EL (cell line): ENCODE measurements around the gene OR10AD1.

Experiments used
- DNase-seq: peaks from one replicate; pipeline ENCODE4 v3.0.0-alpha.2; 2016

The OR10AD1 gene

DNA sequence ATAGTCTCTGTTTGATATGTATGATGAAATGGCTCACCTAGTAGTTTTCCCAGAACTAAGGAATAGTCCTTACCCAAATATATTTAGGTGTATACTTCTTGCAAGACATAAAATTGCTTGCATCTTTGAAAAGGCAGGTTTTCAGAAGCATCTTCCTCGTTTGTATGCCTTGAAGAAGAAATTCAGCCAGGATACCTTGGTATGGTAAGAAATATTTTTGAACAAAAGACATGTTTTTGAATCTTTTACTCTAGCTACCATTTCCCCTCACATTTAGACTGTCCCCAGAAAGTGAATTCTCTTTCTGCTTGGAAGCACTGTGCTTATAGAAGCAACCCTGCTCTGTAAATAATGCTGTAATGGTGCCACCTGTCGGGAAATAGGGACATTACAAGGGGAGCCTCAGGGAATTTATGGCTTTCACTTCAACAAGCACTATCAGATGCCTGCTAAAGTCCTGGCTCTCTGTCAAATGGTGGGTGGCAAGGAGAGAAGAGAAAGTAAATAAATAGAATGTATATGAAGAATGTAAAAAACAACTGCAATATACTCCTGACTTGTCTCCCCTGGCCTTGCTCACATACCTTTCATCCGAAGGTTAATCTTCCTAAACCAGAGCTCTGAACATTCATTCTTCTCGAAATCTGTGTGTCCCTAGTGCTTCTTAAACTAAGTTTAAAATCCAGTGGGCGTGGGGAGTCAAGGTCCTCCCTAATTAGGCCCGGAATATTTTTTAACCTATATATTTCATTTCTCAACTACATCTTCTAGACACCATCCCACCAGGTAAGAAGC is 13.6 kb downstream of the OR10AD1 start:
- DNase-seq, result peak; percentile 73

DNA sequence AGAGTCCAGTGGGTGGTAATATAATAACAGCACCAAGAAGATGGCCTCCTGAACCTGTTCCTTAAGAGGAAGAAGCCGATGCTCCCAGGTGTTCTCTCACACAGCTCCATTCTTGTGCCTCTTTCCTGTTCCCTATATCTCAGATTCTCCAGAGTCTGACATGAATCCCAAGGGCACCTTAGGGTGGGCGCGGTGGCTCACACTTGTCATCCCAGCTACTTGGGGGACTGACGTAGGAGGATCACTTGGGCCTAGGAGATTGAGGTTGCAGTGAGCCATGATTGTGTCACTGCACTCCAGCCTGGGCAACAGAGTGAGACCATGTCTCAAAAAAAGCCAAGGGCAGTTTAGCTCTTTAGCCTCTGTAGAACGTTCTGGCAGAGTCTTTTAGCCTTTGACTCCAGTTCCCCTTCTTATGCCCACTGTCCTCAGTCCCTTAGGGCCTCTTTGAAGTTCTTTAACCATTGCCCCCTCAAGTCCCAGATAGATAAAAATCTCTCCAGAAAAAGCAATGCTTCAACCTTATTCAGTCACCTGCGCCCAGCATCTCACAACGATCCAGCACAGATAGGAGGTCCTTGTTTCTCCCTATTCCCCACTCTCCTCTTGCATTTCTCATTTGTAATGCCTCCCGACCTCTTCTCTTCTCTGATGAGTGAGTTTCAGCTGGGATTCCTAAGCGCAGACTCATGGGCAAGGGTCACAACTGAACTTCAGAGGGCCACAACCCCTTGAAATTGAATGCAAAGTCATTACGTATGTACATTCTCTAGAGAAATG is 15.0 kb downstream of the OR10AD1 start:
- DNase-seq, result peak; percentile 47

DNA sequence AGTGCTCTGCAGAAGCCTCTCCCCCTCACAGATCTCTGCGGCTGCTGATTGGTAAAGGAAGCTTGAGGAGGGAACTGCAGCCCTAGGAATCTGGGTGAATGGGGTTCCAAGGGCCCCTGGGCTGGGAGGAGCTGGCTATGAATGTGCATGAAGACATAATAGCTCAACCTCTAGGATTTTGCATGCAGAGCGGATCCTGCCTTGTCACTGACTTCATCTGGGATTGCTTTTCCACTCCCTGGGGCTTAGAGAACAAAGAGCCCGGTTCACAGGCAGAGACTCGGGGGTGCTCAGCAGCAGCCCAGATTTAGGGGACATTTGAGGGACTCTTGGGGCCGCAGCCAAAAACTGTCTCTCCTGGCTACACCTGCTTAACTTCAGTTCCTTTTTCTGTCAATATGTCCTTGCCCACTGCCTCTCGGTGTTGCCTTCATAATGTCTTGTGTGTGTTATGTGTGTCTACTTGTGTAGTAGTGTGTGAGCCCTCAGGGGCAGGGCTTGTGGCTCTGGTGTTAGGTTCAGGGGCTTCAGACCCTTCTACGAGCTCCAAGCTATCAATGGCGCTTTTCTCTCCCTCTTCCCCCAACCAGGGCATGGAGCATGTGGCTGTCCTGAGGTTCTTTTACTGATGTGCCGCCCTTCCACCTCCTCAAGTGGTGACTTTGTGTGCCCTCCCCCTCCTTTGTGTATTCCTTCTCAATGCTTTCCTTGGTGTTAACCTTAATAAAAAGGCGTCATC is 17.7 kb downstream of the OR10AD1 start:
- DNase-seq, result peak; percentile 42

DNA sequence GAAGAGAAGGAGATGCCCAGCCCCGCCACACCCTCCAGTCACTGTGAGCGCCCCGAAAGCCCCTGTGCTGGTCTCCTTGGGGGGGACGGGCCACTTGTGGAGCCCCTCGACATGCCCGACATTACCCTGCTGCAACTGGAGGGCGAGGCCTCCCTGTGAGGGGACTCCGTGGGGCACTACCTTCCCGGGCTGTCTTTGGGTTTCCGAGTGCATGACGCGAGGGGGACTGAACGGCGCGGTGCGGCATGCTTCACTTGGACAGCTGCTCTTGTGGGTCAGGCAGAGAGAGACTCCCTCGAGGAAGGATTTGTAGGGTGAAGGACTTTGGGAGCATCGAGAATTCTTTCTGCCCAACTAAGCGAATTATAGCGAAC is 18.6 kb downstream of the OR10AD1 start:
- no peak for DNase-seq

DNA sequence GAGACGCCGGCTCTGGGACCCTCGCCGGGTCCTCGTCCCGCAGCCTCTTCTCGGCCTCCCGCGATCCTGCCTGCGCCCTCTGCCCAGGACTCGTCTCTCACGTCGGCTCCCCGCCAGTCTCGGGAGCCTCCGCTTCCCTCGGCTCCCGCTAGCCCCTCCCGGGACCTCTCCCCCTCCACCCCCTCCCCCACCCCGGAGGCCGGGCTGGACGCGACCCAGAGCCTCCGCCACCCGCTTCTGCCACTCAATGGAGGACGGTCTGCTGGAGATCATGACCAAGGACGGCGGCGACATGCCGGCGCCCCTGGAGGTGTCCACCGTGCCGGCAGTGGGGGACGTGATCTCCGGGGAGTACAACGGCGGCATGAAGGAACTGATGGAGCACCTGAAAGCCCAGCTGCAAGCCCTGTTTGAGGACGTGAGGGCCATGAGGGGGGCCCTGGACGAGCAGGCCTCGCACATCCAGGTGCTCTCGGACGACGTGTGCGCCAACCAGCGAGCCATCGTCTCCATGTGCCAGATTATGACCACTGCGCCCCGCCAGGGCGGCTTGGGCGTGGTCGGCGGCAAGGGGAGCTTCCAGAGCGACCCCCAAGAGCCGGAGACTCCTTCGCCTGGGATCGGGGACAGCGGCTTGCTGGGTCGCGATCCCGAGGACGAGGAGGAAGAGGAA is 19.1 kb downstream of the OR10AD1 start:
- no peak for DNase-seq

DNA sequence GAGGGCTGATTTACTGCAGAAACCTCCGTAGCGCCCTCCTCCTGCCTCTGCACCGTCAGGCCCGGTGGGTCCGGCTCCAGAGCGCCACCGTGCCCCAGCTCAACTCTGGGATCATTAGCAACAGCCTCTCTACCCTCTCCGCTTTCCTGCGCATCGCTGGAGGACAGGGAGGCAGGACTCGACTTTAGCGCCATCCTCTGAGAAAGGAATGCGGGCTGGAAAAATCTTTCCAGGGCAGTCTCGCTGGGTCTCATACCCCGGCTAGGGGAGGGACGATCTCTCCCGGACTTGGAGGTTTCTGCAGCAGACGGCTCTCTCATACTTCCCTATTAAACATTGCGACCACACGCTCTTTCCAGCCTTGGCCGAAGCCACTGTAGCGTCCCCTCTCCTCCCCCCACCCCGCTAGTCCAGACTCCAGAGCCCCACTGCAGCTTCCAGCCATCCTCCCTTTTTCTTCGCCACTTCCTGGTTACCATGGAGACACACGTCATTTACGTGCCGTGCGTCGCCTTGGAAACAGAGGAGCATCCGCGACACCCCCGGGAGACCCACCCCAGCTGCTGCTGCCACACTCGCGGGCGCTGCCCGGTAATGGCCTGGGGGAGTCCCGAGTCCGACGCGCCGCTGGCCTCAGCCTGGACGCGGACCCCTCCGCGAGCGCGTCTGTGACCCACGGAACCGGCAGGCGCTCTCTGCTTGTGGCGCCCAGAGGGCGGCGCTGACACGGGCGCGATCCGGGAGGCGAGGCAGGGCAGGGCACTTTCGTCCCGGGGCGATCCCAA is 19.8 kb downstream of the OR10AD1 start, which contains the start of gene CCDC184:
TSS of gene CCDC184 (plus strand) at position 554 of the 785 bp plus-strand sequence. CDS start 479 bp downstream, outside the sequence.
- peak; percentile 81 for DNase-seq

DNA sequence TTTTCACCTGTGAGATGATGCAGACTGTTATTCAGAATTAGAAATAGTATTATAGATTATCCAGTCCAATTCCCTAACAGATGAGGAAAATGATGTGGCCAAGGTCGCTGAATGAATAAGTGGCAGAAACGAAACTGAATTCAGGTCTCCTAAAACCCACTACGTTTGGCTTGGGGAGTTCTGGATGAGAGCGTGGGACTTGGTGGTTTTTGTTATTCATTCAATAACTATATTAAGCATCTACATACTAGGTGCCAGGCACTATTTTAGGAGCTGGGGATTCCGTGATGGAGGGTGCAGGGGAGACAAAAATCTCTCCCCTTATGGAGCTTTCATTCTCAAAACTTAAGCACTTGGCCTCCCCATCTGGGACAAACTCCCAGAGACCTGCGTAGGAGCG is 20.5 kb downstream of the OR10AD1 start:
- DNase-seq, result no peak

DNA sequence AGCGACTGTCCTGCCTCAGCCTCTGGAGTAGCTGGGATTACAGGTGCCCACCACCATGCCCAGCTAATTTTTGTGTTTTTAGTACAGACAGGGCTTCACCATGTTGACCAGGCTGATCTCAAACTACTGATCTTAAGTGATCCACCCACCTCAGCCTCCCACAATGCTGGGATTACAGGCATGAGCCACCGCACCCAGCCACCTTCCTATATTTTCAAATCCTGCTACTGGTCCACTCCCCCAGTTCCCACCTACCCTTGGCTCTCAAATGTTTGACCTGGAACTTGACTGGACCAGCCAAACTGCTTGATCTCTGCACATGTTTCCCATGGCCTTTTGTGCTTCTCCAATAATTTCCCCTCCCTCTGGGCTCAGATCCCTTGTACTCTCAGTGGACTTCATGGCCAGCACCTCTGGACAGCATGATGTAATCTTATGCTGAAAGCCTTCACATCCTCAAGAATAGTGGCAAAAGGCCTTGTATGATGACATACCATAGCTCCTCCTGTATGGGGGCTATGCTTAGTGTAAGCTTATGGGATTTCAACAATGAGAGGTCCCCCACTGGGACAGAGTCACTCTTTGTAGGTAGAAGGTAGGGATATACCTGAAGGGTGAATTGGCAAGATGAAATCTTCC is 22.1 kb downstream of the OR10AD1 start:
- DNase-seq, result no peak

DNA sequence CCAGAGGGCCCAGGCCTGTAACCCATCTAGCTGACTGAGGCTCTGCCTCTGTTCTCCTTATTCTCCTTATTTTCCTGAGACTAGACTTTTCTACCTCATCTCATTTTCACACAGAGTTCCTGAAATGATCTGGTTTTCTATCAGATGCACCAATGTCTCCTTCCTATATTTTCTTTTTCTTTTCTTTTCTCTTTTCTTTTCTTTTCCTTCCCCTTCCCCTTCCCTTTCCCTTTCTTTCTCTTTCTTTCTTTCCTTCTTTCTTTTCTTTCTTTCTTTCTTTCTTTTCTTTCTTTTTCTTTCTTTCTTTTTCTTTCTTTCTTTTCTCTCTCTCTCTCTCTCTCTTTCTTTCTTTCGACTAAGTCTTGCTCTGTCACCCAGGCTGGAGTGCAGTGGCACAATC is 22.7 kb downstream of the OR10AD1 start:
- no peak for DNase-seq

DNA sequence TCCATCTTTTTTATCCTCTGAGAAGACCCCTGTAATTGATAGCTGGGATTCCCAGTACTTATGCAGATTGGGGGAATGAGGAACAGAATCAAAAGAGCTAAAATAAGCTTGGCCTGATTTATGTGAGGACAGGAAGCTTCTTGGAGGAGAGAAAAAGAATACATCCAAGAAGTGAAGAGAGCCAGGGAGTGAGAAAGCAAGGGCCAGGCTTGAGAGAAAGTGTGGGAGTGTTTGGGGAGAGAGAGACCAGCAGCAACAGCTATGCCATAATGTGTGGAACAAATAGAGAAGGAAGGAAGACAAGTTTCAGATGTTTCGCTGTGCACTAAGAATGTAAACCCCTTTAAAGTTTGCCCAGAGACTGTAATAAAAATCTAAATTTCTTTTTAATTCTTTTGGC is 23.6 kb downstream of the OR10AD1 start:
- no peak for DNase-seq

DNA sequence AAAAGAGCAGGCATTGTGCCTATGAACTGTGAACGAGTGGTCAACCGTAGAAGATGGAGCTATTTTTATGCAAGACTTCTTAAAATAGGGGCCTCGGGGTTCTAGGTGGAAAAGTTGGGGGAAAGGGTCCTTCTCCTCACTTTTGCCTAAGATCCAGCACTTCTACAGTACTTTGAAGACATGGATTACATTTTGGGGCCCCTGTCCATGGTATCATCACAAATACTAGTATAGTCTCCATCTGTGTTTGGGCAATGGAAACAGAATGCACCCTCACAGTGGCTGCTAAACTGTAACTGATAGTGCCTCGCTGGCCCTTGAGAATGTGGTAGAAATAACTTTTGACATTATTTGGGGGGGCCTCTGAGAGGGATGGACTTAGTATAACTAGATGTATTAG is 25.1 kb downstream of the OR10AD1 start:
- DNase-seq, result no peak

DNA sequence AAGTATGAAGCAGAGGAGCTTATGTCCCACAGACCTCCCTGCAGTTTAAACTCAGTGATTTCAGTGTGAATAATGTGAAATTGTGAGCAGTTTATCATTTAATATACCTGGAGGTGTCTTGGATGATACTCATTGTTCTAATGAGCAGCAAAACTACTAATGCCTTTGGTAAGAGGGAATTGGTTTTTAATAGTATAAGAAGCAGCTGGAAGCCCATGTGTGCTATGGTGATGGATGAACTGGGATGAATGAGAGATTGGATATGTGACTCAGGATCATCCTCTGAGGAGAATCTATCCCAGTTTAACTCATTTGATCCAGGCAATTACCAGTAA is 26.7 kb downstream of the OR10AD1 start:
- no peak for DNase-seq

DNA sequence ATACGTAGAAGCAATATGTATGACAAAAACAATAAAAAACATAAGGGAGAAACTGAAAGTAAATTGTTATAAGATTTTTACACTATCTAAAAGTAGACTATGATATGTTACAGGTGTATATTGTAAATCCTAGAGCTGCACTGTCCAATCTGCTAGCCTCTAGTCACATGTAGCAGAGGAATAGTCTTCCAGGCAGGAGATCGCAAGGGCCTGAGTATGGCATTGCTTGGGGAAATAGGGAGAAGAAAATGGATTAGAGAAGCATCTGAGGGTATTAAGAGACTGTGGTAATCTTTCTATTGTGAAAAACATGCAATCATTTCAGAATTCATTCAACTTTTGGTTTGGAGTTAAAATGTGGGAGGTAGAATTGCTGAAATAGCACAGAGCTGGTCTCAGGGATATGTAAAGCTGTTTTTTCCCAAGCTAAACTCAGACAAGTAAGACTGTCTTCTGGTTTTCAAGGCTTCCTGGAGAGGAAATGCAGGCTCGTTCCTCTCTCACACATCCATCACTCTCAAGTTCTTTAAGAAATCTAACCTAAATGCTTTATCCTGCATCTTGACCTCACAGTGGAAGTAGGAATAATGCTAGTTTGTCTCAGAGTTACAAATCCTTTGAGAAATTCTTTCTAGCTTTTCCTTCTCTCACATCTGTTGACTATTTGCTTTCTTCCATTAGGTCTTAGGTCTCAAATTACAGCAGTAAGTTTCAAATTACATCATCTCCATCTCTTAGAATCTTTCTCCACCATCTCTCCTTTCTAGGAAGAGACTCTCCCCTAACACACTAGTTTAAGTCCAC is 27.3 kb downstream of the OR10AD1 start:
- no peak for DNase-seq

DNA sequence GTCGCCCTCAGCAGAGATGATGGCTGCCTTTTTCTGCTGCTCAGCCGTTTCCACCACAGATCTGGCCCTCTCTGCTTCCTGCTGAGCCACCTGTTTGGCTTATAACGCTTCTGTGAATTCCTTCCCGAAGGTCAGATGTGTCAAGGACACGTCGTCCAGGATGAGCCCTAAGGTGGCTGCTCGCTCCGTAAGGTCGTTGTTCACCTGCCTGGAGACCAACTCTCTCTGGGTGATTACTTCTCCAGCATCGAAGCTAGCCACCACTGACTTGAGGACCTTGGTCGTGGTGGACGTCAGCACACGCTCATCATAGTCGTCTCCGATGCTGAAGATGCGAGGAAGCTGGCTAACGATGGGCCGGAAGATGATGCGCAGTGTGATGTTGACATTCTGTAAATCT is 34.1 kb downstream of the OR10AD1 start:
- no peak for DNase-seq

DNA sequence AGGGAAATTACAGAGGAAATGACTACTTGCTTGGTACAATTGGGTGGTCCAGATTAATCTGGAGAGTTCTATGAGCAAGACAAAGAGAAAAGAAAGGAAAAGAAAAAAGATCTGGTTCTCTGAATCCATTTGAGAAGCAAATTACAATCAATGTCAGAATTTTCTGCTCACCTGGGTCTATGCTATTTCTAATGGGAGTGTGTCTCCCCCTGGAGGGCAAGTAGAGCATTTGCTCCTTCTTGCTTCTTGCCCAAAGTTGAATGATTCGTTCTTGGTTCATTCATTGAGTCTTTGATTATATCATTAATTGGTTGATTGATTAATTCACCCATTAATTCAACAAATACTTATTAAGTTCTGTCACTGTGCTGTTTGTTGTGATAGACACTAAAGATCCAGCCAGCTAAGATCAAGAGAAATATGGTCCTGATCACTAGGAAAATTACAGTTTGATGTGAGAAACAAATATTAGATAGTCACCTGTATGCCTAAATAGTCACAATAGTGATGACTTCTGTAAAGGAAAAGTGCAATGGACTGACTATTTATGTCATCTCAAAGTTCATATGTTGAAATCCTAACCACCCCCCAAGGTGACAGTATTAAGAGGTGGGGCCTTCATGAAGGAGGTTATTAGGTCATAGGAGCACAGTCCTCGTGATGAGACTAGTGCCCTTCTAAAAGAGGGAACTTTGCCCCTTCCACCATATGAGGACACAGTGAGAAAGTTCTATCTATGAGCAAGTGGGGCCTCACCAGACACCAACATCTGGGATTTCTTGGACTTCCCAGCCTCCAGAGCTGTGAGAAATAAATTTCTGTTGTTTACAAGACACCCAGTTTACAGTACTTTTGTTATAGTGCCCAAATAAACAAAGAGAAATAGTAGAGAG is 37.8 kb downstream of the OR10AD1 start:
- DNase-seq, result peak; percentile 53

DNA sequence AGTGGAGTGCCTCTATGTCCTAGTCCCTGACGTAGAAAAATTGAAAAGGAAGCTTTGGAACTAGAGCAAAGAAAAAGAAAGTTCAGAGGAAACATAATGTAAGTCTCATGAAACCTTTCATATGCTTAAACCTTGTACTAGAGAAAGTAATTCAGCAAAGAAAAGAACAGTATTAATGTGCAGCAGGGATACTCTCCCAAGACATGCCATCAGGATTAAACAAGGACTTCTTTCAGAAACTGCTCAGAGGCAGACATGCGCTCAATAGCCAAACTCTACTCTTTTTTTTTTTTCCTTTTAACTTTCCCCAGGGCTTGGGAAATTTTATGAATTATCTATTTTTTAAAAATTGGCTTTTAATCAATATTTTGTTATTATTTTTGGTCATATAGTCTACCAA is 38.6 kb downstream of the OR10AD1 start:
- DNase-seq, result no peak

DNA sequence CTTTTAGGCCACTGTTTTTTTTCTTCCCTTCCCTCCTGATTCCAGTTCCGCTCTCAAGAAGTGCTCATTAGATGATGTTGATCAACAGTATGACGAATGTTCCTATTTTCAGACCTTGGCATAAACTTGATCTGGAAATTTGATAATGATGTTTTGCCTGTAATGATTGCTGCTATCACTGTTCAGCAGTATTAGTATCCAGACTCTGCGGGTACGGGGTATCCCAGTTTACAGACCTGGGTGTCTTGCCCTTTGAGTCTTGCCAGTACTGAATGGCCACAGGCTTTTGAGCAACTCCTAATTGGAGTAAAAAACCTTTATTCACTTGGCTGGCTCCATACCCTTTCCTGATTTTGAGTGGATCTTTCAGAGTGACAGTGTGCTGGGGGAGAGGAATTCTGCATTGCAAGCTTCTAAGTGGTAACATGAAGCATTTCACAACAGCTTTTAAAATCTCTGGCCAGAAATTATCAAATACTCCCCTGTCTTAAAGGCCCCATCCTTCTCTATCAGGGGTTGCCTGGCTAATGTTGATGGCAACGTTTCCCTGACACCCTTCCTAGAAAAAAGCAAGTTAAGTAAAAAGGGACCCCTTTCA is 39.8 kb downstream of the OR10AD1 start:
- no peak for DNase-seq

DNA sequence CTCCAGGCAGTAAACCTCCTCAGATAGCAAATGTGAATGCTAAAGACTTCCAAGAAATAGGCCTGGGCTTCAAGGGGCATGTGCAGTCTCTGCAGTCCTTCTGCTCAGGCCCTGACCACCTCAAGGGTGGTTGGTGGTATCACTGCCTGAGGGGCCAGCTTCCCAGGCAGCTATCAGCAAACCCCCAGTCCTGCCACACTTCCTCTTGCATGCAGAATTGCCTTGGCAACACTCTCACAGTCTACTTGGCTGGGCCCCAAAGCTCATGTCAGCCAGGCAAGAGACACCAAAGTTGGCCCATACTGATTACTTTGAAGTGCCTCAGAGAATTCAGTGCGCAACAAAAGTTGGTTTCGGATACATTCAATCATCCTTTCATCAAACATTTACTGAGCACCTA is 42.3 kb downstream of the OR10AD1 start:
- no peak for DNase-seq

DNA sequence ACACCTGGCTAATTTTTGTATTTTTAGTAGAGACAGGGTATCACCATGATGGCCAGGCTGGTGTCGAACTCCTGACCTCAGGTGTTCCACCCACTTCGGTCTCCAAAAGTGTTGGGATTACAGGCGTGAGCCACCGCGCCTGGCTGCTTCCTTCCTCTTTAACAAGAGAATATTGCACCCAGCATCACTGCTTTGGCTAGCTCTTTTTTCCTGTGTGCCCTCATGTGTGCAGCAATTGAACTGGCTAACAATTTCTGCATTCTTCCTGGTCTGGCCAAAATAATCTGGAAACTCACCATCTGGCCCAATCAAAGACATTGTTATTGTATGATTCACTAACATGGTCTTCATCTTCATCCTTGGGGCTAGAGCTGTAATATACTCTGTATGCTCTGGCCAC is 43.0 kb downstream of the OR10AD1 start:
- peak; percentile 18 for DNase-seq
